ENCODE measurements around the gene MGAT3.

MGAT3 gene

GRCh38 chr22:39528681-39529486, 72.1 kb downstream of the MGAT3 start:
- DNase-seq (ENCODE audit: low spot score): peak; percentile 94

DNA sequence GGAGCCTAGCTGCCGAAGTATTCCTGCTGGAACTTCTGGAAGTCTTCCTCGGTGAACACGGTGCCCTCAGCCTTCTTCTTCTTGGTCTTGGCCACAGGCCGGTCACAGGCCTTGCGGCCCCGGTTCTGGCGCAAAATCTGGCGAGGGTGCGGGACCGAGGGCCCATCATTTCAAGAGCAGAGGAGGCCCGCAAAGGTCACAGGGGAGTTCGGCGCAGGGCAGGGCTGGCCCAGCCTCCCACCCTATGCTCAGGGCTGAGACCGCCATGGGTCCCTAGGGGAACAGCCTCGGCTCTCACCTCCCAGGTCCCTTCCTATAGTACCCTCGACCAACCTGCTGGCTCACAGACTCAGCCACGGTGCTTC, 72.7 kb downstream of the MGAT3 start:
- no peak for DNase-seq (ENCODE audit: low spot score)

GRCh38 chr22:39530116-39530515, 73.3 kb downstream of the MGAT3 start:
- no peak for DNase-seq (ENCODE audit: low spot score)

- DNase-seq (ENCODE audit: low spot score): peak; percentile 73
These were observed 74.0 kb downstream of the MGAT3 start for GRCh38 chr22:39530692-39531331.

GRCh38 chr22:39532215-39533073, 75.6 kb downstream of the MGAT3 start, which contains the start of gene RPS19BP1:
Gene RPS19BP1, minus strand, starts transcription at chr22:39532748. Its CDS starts 10 bp downstream, at chr22:39532738.
- peak; percentile 100 for DNase-seq (ENCODE audit: low spot score)

DNA sequence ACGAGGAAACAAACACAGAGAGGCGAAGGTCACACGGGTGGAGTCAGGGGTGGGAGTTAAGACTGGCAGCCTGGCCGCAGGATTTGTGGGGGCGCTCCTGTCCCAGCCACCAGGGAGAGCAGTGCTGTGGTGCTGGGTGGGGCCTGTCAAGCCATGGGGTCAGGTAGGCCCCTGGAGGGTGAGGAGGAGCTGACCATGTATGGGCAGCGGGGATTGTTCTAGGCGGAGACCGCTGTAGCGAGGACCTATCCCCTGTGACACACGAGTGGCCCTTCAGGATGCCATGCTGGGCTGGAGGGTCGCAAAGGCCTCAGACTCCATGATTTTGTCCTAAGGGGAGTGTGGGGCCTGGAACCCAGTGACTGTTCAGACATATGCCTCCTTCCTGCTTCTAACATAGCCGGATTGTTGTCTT, 77.3 kb downstream of the MGAT3 start:
- DNase-seq (ENCODE audit: low spot score): peak; percentile 75

- DNase-seq (ENCODE audit: low spot score): peak; percentile 77
These were observed 78.0 kb downstream of the MGAT3 start for GRCh38 chr22:39534591-39535356.

DNA sequence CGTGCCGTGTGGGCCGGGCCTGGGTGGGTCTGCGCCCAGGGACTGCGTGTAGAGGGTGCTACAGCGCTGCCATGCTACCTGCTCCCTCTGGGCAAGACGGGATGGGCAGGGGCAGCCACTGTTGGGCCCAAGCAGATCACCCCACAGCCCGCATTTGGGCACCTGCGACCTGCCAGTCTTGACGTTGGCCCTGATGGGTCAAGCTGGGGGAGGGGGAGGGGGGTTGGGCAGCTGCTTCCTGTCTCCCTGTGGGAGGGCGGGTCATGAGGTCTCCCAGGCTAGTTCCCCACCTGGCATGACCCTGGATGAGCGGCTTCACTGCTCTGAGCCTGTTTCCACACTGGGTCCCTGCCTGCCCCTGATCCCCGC, 78.5 kb downstream of the MGAT3 start:
- DNase-seq (ENCODE audit: low spot score): no peak

DNA sequence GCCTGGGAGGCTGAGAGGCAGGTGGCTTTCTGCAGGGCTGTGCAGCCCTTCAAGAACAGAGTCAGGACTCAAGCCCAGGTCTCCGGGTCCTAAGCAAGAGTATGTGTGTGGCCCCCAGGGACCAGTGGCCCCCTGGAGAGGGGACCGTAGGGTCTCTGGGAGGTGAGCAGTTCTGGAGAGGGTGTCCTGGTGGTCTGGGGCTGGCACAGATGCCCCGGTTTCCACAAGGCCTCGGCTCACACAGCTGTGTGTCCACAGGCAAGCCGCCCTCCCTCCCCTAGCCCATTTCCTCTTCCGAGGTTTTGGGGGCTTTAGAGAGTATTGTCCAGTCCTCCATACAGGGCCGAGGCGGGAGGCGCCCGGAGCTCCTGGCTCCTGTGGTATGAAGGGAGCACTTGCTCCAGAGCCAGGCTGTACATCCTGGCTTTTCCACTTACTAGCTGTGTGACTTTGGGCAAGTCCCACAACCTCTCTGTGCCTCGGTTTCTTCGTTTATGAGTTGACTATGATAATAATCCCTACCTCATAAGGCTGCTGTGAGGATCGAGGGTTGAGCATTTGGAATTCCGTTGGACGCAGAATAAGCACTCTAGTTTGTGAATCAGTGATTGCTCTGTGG, 79.1 kb downstream of the MGAT3 start:
- DNase-seq (ENCODE audit: low spot score): no peak

GRCh38 chr22:39536711-39537110, 79.9 kb downstream of the MGAT3 start:
- no peak for DNase-seq (ENCODE audit: low spot score)

DNA sequence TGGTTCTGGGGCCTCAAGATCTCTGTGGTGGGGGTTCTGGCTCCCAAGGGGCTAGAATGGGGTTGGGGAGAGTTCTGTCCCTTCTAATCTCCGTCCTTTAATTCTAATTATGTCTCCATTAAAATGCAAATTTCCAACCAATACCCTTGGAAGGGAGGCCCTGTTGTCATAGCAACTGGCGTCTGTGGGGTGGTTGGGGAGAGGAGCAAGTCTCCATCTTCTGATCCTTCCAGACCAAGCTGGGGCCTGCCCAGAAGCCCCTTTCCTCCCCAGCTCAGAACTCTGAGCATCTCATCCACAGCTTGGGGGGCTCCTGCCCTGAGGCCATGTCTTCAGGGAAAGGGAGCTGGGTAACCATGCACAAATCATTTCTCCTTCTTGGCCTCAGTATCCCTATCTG, 81.2 kb downstream of the MGAT3 start:
- no peak for DNase-seq (ENCODE audit: low spot score)

All from cerebellar cortex (tissue), 1 donor.